BE2C (cell line): ENCODE results near the gene CHEK1.

Experiments
- DNase-seq: peaks from one replicate; pipeline ENCODE4 v3.0.0-alpha.2; 2020
- H3K27me3 ChIP-seq: fragments of 250-450 bp; sonication (Bioruptor Pico); 2 replicates; pipeline ENCODE4 v1.5.1; 2020; ENCODE audit warnings: mild to moderate bottlenecking
- H3K36me3 ChIP-seq: fragments of 250-450 bp; sonication (Bioruptor Pico); 2 replicates; pipeline ENCODE4 v1.5.1; 2020; ENCODE audit warnings: mild to moderate bottlenecking
- H3K4me1 ChIP-seq: fragments of 250-450 bp; sonication (Bioruptor Pico); 2 replicates; pipeline ENCODE4 v1.5.1; 2020
- H3K4me3 ChIP-seq: 2 replicates; pipeline ENCODE4 v1.5.1; 2011; ENCODE audit warnings: low read depth, low read length
- H3K9me3 ChIP-seq: fragments of 250-450 bp; sonication (Bioruptor Pico); 2 replicates; pipeline ENCODE4 v1.5.1; 2020
- CTCF ChIP-seq: IDR thresholded peaks from 2 replicates; pipeline ENCODE4 v1.5.1; 2012; ENCODE audit warnings: mild to moderate bottlenecking, low read depth, low read length

CHEK1 gene

GRCh38 chr11:125679837-125680236, 54.9 kb downstream of the CHEK1 start:
- no peaks in the 10 kb centered on the region for H3K27me3 ChIP-seq
- no peaks in the 10 kb centered on the region for H3K9me3 ChIP-seq
- H3K4me3 ChIP-seq: no peak overlapping the region
- no peak for TF ChIP-seq CTCF
- H3K36me3 ChIP-seq: peaks cover 40% of the 10 kb centered on the region
- H3K4me1 ChIP-seq: no peaks in the 10 kb centered on the region
- DNase-seq: no peak

GRCh38 chr11:125680747-125681146, 55.8 kb downstream of the CHEK1 start, which contains the start of gene ACRV1:
Gene ACRV1 (minus strand): TSS chr11:125680847. CDS start chr11:125680780, 67 bp downstream.
- TF ChIP-seq CTCF: no peak
- Histone ChIP-seq H3K4me3 (no peak within 1 kb of the TSS), H3K9me3 (no peaks in the 10 kb centered on the region), H3K36me3 (peaks cover 34% of the 10 kb centered on the region), H3K4me1 (no peaks in the 10 kb centered on the region), H3K27me3 (no peaks in the 10 kb centered on the region)
- DNase-seq: no peak

- DNase-seq: no peak
These were observed 60.3 kb downstream of the CHEK1 start for GRCh38 chr11:125685228-125685627.

GRCh38 chr11:125688066-125688465, 63.1 kb downstream of the CHEK1 start:
- Histone ChIP-seq H3K36me3 (no peaks in the 10 kb centered on the region), H3K9me3 (no peaks in the 10 kb centered on the region), H3K27me3 (no peaks in the 10 kb centered on the region), H3K4me1 (no peaks in the 10 kb centered on the region), H3K4me3 (no peak overlapping the region)
- DNase-seq: no peak
- no peak for TF ChIP-seq CTCF

More at GRCh38 chr11:125685228-125685627, 60.3 kb downstream of the CHEK1 start:
- no peak for TF ChIP-seq CTCF
- no peaks in the 10 kb centered on the region for H3K4me1 ChIP-seq
- no peak overlapping the region for H3K4me3 ChIP-seq
- no peaks in the 10 kb centered on the region for H3K27me3 ChIP-seq
- no peaks in the 10 kb centered on the region for H3K9me3 ChIP-seq
- H3K36me3 ChIP-seq: peaks cover under 1% of the 10 kb centered on the region

GRCh38 chr11:125688632-125689031, 63.7 kb downstream of the CHEK1 start:
- Histone ChIP-seq H3K9me3 (no peaks in the 10 kb centered on the region), H3K36me3 (no peaks in the 10 kb centered on the region), H3K4me1 (no peaks in the 10 kb centered on the region), H3K4me3 (no peak overlapping the region), H3K27me3 (no peaks in the 10 kb centered on the region)
- TF ChIP-seq CTCF: no peak
- no peak for DNase-seq

- no peaks in the 10 kb centered on the region for H3K4me1 ChIP-seq
- no peak overlapping the region for H3K4me3 ChIP-seq
- no peaks in the 10 kb centered on the region for H3K36me3 ChIP-seq
- H3K9me3 ChIP-seq: no peaks in the 10 kb centered on the region
- TF ChIP-seq CTCF: no peak
- H3K27me3 ChIP-seq: no peaks in the 10 kb centered on the region
- no peak for DNase-seq
These were observed 64.4 kb downstream of the CHEK1 start for GRCh38 chr11:125689274-125689859.
